Hepatocyte (in vitro differentiated cells): ENCODE results near the gene OSBPL3. TPM values are rescaled to one million over a fixed set of nuclear protein-coding genes. Genes with fewer than 3 reads are reported as not detected.

ENCODE experiments used
- DNase-seq: peaks from one replicate; pipeline ENCODE4 v3.0.0-alpha.2; 2016; ENCODE audit warnings: low spot score
- H2AFZ ChIP-seq: fragments of 200-600 bp; sonication (generic); 2 replicates; pipeline ENCODE4 v1.6.0; 2016; ENCODE audit warnings: antibody characterized with exemption, mild to moderate bottlenecking
- H3K27ac ChIP-seq: fragments of 200-600 bp; sonication (generic); 2 replicates; pipeline ENCODE4 v1.5.1; 2016; ENCODE audit warnings: mild to moderate bottlenecking
- H3K27me3 ChIP-seq: fragments of 200-600 bp; sonication (generic); 2 replicates; pipeline ENCODE4 v1.6.1; 2016
- H3K36me3 ChIP-seq: fragments of 200-600 bp; sonication (generic); replicated peaks from 2 replicates; pipeline ENCODE4 v1.5.1; 2016; ENCODE audit warnings: low read depth; ENCODE audit not compliant: insufficient read depth
- H3K4me1 ChIP-seq: fragments of 200-600 bp; sonication (generic); 2 replicates; pipeline ENCODE4 v1.5.1; 2016; ENCODE audit warnings: mild to moderate bottlenecking, moderate library complexity; ENCODE audit not compliant: insufficient read depth
- H3K4me2 ChIP-seq: fragments of 200-600 bp; sonication (generic); 2 replicates; pipeline ENCODE4 v1.6.0; 2016
- H3K4me3 ChIP-seq: fragments of 200-600 bp; sonication (generic); 2 replicates; pipeline ENCODE4 v1.5.1; 2016; ENCODE audit warnings: mild to moderate bottlenecking
- H3K79me2 ChIP-seq: fragments of 200-600 bp; sonication (generic); 2 replicates; pipeline ENCODE4 v1.6.0; 2017; ENCODE audit warnings: mild to moderate bottlenecking
- H3K9me2 ChIP-seq: fragments of 200-600 bp; sonication (generic); replicated peaks from 2 replicates; pipeline ENCODE4 v1.6.0; 2017; ENCODE audit warnings: mild to moderate bottlenecking; ENCODE audit not compliant: insufficient read depth
- H3K9me3 ChIP-seq: fragments of 200-600 bp; sonication (generic); 2 replicates; pipeline ENCODE4 v1.5.1; 2016; ENCODE audit warnings: low read depth, mild to moderate bottlenecking
- H4K20me1 ChIP-seq: fragments of 200-600 bp; sonication (generic); 2 replicates; pipeline ENCODE4 v1.6.0; 2016; ENCODE audit warnings: mild to moderate bottlenecking; ENCODE audit not compliant: insufficient read depth, poor library complexity, severe bottlenecking
- EZH2 ChIP-seq: fragments of 200-600 bp; sonication (generic); IDR thresholded peaks from 2 replicates; pipeline ENCODE4 v1.6.1; 2016; ENCODE audit warnings: antibody characterized with exemption, mild to moderate bottlenecking, borderline replicate concordance
- EZH2phosphoT487 ChIP-seq: fragments of 200-600 bp; sonication (generic); IDR thresholded peaks from one replicate; pipeline ENCODE4 v1.6.1; 2018; ENCODE audit warnings: antibody characterized with exemption, mild to moderate bottlenecking, low read depth, moderate library complexity; ENCODE audit not compliant: unreplicated experiment, severe bottlenecking
- WGBS: methylation state at CpG from one replicate; pipeline ENCODE4 v1.1.6; 2016; ENCODE audit warnings: low lambda C conversion rate; ENCODE audit errors: missing lambda C conversion rate; 5-methylcytosine and 5-hydroxymethylcytosine counted together
- polyA plus RNA-seq: library from polyadenylated mRNA; unstranded; fragments of >200 nt; fragmentation: Nextera tagmentation; extraction: Ambion mirVana; gene quantifications from 2 replicates; pipeline ENCODE4 v1.2.1, GENCODE V29; 2016
- total RNA-seq: library from RNA; depleted of rRNA; stranded (reverse); fragments of >200 nt; gene quantifications from 2 replicates; pipeline ENCODE4 v1.2.3, GENCODE V29; 2014
- TF ChIP-seq, protein P1 (sequence below): fragments of 200-600 bp; sonication (generic); IDR thresholded peaks from 2 replicates; pipeline ENCODE4 v1.5.1; 2016; ENCODE audit warnings: antibody characterized with exemption, mild to moderate bottlenecking; ENCODE audit not compliant: poor library complexity

OSBPL3 gene
- total and polyA plus RNA-seq, 2 experiments from 2014 or later = 11.4 to 18.0 TPM

DNA sequence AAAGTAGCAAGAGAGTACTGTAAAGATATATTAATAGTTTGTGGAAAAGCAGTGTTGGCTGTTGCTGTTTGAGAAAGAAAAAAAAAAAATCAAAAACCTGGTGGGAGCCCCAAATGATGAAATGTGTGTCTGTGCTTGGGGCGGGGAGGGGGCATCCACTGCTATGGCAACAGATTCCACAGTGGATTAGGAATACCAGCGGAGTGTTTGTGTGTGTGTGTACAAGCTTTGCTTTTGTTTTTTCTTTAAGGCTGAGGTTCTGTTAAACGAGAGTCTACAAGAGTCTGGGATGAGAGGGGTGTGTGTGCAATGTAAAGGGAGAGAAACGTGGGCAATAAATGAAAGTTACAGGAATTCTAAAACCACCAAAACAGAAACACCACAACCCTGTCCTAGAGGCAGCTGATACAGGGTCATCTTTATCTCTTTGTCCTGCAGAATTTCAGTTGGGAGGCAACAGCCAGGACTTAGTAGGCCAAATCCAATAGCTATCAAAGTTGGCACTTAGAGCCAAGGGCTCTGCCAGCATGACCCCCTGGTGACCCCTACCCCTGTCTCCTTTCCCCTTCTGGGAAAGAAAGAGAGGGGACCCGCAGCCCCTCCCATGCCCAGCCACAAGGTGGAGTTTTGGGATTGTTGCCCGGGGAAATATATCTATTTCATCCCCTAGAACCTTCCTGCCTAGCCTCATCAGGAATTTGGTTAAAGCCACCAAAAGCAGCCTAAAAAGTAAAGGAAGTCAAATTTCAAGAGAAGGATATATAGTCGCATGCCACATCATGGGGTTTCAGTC is 85.4 kb downstream of the OSBPL3 start:
- Histone ChIP-seq H3K4me2 (no peak overlapping the region), H3K27ac (no peak overlapping the region), H3K9me2 (no peaks in the 10 kb centered on the region), H3K4me3 (no peak overlapping the region), H3K36me3 (no peaks in the 10 kb centered on the region), H3K27me3 (no peaks in the 10 kb centered on the region), H2AFZ (no peak overlapping the region), H3K9me3 (no peaks in the 10 kb centered on the region), H3K79me2 (peaks cover 12% of the 10 kb centered on the region), H4K20me1 (no peaks in the 10 kb centered on the region), H3K4me1 (no peaks in the 10 kb centered on the region)
- TF ChIP-seq, protein P1, sequence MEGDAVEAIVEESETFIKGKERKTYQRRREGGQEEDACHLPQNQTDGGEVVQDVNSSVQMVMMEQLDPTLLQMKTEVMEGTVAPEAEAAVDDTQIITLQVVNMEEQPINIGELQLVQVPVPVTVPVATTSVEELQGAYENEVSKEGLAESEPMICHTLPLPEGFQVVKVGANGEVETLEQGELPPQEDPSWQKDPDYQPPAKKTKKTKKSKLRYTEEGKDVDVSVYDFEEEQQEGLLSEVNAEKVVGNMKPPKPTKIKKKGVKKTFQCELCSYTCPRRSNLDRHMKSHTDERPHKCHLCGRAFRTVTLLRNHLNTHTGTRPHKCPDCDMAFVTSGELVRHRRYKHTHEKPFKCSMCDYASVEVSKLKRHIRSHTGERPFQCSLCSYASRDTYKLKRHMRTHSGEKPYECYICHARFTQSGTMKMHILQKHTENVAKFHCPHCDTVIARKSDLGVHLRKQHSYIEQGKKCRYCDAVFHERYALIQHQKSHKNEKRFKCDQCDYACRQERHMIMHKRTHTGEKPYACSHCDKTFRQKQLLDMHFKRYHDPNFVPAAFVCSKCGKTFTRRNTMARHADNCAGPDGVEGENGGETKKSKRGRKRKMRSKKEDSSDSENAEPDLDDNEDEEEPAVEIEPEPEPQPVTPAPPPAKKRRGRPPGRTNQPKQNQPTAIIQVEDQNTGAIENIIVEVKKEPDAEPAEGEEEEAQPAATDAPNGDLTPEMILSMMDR = peak; percentile 8
- TF ChIP-seq EZH2phosphoT487 (no peak), EZH2 (no peak)
- no peak for DNase-seq
- 73% methylated on average over 7 of the region's 7 CpGs for WGBS

DNA sequence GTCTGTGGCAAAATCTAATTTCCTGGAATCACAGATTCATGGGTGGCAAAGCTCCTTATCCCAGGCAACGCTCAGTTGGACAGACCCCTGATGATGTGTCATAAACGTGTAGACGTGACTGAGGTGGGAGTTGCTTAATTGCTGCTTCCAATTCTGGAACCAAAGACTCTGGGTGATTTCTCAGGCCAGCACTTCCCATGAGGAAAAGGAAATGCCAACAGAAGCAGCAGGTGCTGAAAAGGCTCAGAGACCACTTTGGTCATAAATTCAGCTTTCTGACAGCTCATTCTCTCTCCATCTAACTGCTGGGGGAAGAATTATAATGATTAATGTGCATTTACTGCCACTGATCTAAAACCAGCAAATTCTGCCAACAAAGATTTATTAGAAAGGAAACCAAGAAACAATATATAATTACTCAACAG is 88.7 kb downstream of the OSBPL3 start:
- DNase-seq = no peak
- H3K4me1 ChIP-seq = no peaks in the 10 kb centered on the region
- H4K20me1 ChIP-seq = no peaks in the 10 kb centered on the region
- no peak overlapping the region for H3K4me3 ChIP-seq
- TF ChIP-seq EZH2 (no peak), EZH2phosphoT487 (no peak)
- TF ChIP-seq, protein P1 = no peak
- no peaks in the 10 kb centered on the region for H3K36me3 ChIP-seq
- no peaks in the 10 kb centered on the region for H3K9me2 ChIP-seq
- H2AFZ ChIP-seq = no peak overlapping the region
- peaks cover 3% of the 10 kb centered on the region for H3K79me2 ChIP-seq
- no peak overlapping the region for H3K4me2 ChIP-seq
- WGBS = 79% methylated on average over 3 of the region's 3 CpGs
- no peaks in the 10 kb centered on the region for H3K27me3 ChIP-seq
- no peak overlapping the region for H3K27ac ChIP-seq
- no peaks in the 10 kb centered on the region for H3K9me3 ChIP-seq

DNA sequence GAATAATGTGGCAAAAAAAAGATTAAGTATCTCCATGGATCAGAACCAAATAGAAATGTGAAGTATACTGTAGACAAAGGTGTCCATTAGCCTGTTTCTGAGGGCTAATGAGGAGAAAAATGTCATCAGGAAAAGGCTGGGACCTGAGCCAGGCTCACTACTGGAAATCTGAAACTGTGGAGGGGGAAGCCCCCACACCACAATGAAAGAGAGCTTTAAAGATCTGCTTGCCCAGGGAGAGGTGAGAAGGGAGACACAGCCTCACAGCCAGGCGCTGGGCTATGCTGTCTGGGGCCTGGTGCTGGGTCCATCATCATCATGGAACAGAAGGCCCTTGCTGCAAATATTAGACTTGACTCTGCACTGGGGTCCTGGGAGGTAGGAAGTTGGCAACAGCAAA is 90.4 kb downstream of the OSBPL3 start:
- Histone ChIP-seq H3K4me1 (peaks cover 5% of the 10 kb centered on the region), H3K27me3 (no peaks in the 10 kb centered on the region), H3K27ac (no peak overlapping the region), H3K79me2 (peaks cover 3% of the 10 kb centered on the region), H3K4me3 (no peak overlapping the region), H3K9me2 (no peaks in the 10 kb centered on the region), H2AFZ (no peak overlapping the region), H3K36me3 (no peaks in the 10 kb centered on the region), H4K20me1 (no peaks in the 10 kb centered on the region), H3K4me2 (no peak overlapping the region), H3K9me3 (no peaks in the 10 kb centered on the region)
- TF ChIP-seq, protein P1 = no peak
- no peak for TF ChIP-seq EZH2phosphoT487
- no peak for TF ChIP-seq EZH2
- WGBS = 88% methylated on average over 1 of the region's 1 CpG
- no peak for DNase-seq
